ENCODE data around the gene ARHGAP19.
A peak's percentile ranks its signal among the peaks of the same experiment; 100 is the strongest.

ARHGAP19 gene

GRCh38 chr10:97331153-97331703 is 38.8 kb upstream of the ARHGAP19 start (continued):
- TF ChIP-seq TSHZ2 (CRISPR knock-in tag; IDR thresholded peaks at IDR 0.05) (no peak), TCF4 (CRISPR knock-in tag; IDR thresholded peaks at IDR 0.05; ENCODE audit: borderline replicate concordance) (no peak), TOX (CRISPR knock-in tag; IDR thresholded peaks at IDR 0.05; ENCODE audit: borderline replicate concordance) (no peak), PPARA (CRISPR knock-in tag; IDR thresholded peaks at IDR 0.05; ENCODE audit: borderline replicate concordance) (no peak), RARB (CRISPR knock-in tag; IDR thresholded peaks at IDR 0.05) (no peak)

DNA sequence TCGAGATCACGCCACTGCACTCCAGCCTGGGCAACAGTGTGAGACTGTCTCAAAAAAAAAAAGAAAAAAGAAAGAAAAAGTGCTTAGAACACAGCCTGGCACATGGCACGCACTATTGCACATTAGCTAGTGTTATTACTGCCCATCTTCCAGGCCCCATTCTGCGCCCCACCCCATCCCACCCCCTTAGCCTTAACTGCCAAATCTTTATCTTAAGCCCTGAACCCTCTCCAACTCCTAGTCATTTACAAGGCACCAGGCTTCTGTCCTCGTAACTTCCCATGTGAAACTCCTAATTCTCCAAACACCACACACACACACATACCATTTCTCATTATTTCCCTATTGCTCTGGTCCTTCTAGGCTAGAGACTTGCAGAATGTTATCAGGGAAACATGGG is 37.3 kb upstream of the ARHGAP19 start:
- TF ChIP-seq SNAI2 (CRISPR knock-in tag; IDR thresholded peaks at IDR 0.05) (no peak), ZFP30 (CRISPR knock-in tag; IDR thresholded peaks at IDR 0.05) (no peak), TOX (CRISPR knock-in tag; IDR thresholded peaks at IDR 0.05; ENCODE audit: borderline replicate concordance) (no peak), GLIS3 (CRISPR knock-in tag; IDR thresholded peaks at IDR 0.05) (no peak), CREB5 (CRISPR knock-in tag; IDR thresholded peaks at IDR 0.05; ENCODE audit: low read depth) (no peak), ESRRG (CRISPR knock-in tag; IDR thresholded peaks at IDR 0.05) (no peak), OSR1 (CRISPR knock-in tag; IDR thresholded peaks at IDR 0.05) (no peak), ZNF565 (CRISPR knock-in tag; conservative IDR thresholded peaks at IDR 0.05; ENCODE audit: low read depth) (no peak), TSHZ2 (CRISPR knock-in tag; IDR thresholded peaks at IDR 0.05) (no peak), RARB (CRISPR knock-in tag; IDR thresholded peaks at IDR 0.05) (no peak), TCF4 (CRISPR knock-in tag; IDR thresholded peaks at IDR 0.05; ENCODE audit: borderline replicate concordance) (no peak), ARNTL (CRISPR knock-in tag; IDR thresholded peaks at IDR 0.05; ENCODE audit: borderline replicate concordance, low read depth) (no peak), PATZ1 (CRISPR knock-in tag; IDR thresholded peaks at IDR 0.05; ENCODE audit: borderline replicate concordance) (no peak), ZNF70 (CRISPR knock-in tag; IDR thresholded peaks at IDR 0.05) (no peak), ISL1 (CRISPR knock-in tag; IDR thresholded peaks at IDR 0.05) (no peak)
- ATAC-seq: no peak

- ATAC-seq: no peak; the same call in 1 of the 3 replicates
- TF ChIP-seq ESRRG (CRISPR knock-in tag; IDR thresholded peaks at IDR 0.05): no peak
- TF ChIP-seq ISL1 (CRISPR knock-in tag; IDR thresholded peaks at IDR 0.05): peak; percentile 86
Measured at GRCh38 chr10:97328646-97329453, 36.4 kb upstream of the ARHGAP19 start.
